GM21737 (cell line): ENCODE results near the gene JMJD1C.

Source experiments
- ATAC-seq: cut with Tn5 transposase; IDR thresholded peaks from one replicate; pipeline ENCODE4 v1.9.1; 2021; ENCODE audit warnings: mild to moderate bottlenecking, moderate library complexity; ENCODE audit not compliant: unreplicated experiment

The JMJD1C gene

DNA sequence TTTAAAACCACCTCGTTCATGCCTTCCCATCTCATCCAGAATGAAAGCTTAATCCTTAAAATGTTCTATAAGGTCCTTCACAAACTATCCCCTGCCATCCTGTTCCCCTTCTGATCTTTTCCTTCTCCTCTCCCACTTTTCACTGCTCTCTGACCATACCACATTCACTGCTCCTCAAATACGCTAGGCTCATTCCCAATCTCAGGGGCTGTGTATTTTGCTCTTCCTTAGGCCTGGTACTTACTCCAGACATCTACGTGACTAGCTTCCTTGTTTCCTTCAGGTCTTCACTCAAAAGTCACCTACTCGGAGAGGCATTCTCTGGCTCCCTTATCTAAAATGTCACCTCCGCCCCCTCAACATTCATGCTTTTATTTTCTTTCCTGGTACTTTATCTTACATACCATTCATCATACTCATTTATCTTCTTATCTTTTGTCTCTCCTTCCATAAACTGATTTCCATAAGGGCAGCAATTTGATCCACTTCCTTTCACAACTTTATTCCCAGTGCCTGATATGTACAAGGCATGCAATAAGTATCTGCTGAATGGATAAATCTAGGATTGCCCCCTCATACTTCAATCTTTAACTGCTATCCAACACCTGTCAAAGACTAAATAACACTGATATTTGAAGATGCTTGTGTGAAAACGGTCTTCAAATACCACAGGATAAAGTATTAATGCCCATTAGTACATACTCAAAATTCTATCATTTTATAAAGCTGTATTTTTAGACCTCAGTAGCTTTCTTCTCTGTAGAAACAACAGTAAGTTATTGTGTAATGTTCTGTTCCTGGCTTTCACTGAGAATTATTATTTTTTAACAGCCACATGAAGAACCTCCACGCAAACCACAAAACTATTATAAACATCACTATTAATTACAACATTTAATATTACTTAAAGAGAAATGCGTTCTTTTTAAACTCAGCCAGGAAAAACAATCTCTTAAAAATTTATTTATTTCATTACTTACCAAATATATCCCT lies 27.0 kb downstream of the JMJD1C start:
- no peak for ATAC-seq

DNA sequence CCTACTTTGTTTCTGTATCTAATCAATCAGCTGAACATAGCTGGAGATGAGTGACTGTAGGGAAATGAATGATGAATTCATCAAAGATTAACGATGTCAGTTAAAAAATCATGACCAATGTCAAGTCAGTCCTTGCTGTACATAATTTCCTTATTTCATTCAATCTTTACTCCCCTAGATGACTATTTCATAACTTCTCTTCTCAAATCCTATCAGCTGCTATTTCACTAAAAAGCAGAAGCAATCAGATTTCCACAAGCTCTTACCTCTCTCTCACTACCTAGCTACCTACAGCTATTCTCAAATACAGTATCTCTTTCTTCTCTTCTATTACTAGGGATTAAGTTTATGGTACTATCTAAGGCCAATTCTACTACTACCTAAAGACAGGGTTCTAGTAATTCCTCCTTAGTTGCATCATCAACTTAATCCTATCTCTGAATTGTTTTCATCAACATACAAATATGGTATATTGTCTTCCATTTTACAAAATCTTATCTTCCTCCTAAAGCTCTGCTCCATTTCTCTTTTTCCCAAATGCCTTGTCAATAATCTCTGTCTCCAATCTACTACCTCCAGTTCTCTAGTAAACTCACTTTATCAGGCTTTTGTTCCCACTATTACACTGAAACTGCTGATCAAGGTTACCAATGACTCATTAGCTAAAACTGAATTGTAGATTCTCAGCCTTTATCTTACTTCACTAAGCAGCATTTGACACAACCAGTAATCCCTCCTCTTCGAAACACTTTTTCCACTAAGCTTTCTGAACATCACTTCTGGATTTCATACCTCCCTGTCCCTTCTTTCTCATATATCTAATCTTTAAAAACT lies 28.4 kb downstream of the JMJD1C start:
- ATAC-seq = no peak

DNA sequence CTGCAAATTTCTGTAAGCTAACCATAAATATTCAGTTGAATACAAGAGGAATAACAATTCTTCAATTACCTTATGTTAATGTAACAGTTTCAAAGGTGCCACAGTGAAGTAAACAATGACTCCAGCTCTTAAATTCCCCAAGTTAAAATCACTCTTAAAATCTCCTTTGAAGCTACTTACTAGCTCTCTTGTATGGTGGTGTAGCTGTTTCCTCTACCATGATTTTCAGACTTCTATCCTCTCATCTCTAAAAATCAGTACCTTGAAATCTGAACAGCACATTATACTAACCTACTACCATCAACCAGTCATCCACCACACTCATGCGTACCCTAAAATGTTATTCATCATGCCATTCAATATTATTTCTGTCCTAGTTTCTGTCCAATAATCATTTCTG lies 29.6 kb downstream of the JMJD1C start:
- no peak for ATAC-seq

DNA sequence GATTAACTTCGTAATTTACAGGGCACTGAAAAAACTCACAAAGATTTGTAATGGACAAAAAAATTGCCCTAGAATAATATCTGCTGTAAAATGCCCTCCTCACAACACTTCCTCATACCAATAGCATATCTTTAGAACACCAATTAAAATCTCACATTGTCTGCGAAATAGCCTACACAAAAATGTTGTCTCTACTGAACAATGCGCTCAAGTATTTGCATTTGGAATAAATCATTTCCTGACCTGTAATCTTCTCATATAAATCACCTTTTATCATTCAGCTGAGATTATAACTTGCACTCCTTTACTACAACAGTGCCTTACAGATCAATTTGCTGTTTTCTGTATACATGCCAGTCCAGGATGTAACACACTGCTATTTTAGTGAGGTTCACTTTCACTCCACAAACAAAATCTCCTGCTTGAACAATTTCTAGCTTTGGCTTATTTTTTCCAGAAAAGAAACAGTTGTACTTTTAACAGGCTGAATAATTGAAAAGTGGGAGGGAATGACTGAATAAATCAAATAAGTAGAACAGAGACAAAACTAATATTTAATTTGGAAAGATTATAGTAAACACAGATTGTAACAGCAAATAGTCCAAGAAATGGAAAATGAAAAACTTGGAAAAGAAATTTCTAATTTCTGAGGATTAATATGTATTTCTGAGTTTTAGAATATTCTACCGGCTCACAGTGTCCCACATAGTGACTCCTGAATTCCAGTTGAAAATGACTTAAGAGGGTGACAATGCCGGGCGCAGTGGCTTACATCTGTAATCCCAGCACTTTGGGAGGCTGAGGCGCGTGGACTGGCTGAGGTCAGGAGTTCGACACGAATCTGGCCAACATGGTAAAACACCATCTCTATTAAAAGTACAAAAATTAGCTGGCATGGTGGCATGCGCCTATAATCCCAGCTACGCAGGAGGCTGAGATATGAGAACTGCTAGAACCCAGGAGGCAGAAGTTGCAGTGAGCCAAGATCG lies 30.6 kb downstream of the JMJD1C start:
- ATAC-seq = no peak

DNA sequence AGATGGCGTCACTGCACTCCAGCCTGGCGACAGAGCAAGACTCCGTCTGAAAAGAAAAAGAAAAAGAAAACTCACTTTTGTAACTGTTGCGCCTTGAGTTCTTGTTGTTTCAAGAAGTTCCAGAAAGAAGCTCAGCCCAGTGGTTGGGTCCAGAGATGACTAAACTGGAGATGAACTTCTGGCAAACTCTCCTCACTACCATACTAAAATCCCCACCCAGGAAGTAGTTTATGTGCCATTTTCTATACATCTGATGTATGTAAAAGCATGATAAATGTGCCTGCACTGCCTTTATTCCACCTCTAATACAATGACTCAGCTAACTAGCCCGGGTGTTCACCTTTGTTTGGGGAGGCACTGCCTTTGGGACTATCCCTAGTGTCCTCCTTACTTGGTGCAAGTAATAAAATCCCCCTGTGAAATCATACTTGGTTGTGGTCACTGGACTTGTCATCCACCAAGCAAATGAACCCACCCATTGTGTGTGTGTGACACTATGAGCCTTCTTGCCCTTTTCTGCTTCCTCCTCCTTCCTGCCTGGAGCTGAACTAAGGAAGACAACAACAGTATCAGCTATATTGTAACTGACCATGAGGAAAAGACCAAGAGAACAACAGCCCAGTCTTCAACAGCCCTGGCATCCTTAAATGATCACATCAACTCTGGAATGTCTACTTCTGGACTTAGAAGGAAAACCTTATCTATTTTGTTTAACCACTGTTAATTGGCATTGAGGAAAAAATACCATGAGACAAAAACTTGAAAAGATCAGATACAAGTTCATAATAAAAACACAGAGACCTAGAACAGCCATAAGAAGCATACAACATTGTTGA lies 33.6 kb downstream of the JMJD1C start:
- no peak for ATAC-seq

DNA sequence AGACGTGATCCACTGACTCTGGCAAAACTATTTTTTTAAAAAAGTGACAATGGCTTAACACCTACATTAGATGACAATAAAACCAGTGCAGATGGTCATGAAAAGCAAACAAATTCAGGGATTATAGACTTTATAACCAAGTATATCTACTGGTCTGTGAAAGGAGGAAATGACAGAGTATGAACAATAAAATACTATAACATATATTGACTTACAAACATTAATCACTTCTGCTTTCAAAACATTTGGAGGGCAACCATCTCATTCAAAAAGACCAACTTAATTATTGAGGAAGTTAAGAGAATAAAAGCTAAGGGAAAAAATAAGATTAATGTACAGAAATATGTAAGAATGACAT lies 34.8 kb downstream of the JMJD1C start:
- ATAC-seq = no peak

DNA sequence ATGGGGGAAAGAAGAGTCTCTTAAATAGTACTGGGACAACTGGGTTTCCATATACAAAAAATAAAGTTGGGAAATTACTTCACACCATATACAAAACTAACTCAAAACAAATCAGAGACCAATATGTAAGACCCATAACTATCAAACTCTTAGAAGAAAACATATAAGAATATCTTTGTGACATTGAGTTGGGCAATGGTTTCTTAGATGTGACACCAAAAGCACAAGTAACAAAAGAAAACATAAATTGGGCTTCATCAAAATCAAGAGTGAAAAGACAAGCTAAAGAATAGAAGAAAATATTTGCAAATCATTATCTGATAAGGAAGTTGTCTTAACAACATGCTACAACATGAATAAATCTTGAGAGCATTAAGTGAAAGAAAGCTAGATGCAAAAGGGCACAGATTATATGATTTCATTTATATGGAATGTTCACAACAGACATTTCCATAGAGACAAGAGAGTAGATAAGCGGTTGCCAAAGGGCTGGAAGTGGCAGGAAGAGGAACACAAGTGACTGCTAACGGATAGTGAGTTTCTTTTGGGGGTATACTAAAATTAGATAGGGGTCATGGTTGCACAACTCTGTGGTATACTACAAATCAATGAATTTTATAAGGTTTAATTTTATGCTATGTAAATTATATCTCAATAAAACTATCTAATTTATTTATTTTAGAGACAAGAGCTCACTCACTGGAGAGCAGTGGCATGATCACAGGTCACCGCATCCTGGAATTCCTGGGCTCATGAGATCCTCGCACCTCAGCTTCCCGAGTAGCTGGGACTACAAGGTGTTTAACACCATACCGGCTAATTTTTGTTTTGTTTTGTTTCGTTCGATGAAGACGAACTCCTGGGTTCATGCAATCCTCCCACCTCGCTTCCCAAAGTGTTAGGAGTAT lies 35.4 kb downstream of the JMJD1C start:
- ATAC-seq = no peak

DNA sequence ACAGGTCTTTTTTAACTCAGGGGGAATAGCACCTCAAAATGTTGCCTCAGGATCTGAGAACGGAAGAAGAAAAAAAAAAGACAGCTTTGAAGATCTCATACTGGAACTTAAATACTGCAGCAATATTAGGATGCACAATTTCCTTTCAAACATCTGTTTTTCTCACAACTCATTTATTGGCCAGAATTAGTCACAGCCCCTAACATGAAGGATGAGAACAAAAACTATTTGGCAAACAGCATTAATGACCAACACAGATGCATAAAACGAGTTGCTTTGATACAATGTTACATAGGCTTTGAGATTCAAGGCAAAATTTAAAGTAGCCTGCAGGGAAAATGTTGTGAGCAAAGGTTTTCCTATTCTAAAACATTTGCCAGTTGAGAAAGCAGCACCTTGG lies 36.5 kb downstream of the JMJD1C start:
- ATAC-seq = no peak

DNA sequence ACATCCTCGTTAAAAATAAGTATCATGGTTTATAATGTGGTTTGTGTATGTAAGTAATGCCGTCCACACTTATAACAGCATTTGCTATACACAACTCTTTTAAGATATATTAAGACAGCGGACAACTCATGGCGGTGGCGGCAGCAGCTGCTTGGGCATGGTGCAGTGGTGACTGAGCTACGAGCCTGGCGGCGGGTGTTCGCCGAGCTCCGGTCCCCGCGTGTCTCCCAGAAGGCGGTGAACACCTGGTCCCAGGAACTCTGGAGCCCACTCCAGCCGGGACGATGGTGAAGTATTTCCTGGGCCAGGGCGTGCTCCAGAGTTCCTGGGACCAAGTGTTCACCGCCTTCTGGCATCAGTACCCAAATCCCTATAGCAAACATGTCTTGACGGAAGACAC lies 38.8 kb downstream of the JMJD1C start:
- ATAC-seq = no peak

DNA sequence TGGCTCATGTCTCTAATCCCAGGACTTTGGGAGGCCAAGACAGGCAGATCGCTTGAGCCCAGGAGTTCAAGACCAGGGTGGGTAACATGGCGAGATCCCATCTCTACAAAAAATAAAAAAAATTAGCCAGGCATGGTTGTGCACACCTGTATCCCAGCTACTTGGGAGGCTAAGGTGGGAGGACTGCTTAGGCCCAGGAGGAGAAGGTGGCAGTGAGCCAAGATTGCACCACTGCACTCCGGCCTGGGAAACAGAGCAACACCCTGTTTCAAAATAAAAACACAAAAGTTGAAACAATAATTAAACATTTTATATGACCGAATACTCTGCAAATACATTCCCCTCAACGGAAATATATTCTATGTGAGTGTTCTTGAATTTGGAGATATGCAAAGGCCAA lies 40.3 kb downstream of the JMJD1C start:
- no peak for ATAC-seq

DNA sequence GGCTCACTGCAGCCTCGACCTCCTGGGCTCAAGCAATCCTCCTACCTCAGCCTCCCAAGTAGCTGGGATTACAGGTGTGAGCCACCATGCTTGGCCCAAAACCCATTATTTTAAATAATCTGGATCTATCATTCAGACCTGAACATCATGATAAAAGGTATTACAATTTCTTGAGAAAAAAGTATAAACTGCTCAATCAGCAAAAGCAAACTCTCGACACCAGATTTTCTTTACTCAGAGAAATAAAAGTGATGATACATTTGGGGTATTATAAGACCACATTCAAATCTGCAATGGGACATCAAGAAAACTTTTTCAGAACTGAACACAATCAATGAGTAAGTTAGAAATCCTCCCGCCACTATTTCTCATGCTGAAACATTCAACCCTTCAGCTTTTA lies 41.2 kb downstream of the JMJD1C start:
- ATAC-seq = no peak

DNA sequence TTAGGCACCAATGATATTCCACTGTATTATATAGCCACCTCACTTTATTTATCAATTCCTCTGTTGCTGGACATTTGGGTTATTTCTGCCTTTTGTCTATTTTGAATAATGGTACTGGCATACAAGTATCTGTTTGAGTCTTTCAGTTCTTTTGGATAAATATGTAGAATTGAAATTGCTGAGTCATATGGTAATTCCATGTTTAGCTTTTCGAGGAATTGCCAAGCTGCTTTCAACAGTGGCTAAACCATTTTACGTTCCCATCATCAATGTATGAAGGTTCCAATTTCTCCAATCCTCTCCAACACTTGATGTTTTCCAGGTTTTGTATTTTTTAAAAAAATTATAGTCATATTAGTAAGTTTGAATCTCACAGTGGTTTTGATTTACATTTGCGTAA lies 42.3 kb downstream of the JMJD1C start:
- ATAC-seq = no peak

DNA sequence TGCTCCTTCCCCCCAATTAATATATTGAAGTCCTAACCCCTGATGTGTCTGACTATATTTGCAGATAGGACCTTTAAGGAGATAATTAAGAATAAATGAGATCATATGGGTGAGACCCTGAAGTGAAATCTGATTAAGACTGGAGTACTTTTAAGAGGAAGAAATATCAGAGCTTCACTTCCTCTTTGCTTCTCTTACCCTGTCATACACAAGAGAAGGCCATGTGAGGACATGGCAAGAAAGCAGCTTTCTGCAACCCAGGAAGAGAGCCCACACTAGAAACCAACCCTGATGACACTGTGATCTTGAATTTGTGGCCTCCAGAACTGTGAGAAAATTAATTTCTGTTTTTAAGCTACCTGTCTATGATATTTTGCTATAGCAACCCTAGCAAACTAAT lies 44.2 kb downstream of the JMJD1C start:
- ATAC-seq = peak; percentile 96

DNA sequence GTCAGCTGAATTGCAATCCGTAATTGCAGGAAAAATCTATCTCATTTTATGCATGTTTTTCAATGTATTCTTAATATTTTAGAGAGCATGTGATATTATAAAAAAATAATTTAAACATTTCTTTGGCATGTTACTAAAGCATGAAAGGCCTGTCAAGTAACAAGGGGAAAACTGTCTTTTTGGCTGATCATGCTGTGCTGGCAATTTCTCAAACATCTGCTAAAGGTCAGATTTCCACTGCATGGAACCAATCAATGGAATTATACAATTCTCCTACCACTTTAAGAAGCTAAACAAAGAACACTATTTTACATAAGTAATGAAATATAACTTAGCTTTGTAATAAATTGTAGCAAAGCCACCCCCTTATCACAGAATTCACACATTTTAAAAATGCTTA lies 49.4 kb downstream of the JMJD1C start:
- no peak for ATAC-seq

DNA sequence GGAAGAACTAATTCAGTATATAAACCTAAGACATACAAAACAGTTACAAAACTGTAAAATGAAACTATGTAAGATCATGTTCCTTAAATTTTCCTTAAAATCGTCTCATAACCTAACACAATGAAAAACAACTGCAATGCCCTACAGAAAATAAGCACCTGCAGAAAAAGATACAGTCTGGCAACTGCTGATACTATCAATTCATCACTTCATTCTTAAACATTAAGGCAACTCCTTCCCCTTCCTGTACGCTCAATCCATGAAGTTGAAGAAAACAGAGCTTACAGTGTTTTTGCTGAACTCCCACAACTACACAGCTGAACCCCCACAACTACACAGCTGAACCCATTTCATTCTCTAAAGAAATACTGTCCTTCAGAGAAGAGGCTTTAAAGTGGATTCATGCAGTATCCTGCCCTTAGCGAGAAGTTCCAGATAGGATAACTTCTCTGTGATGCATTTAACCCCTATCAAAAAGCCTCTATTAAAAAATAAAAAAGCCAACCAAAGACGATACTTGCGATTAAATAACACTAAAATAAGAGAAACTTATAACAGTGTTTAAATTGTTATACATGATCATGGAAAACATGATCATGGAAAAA lies 50.0 kb downstream of the JMJD1C start:
- ATAC-seq = no peak

DNA sequence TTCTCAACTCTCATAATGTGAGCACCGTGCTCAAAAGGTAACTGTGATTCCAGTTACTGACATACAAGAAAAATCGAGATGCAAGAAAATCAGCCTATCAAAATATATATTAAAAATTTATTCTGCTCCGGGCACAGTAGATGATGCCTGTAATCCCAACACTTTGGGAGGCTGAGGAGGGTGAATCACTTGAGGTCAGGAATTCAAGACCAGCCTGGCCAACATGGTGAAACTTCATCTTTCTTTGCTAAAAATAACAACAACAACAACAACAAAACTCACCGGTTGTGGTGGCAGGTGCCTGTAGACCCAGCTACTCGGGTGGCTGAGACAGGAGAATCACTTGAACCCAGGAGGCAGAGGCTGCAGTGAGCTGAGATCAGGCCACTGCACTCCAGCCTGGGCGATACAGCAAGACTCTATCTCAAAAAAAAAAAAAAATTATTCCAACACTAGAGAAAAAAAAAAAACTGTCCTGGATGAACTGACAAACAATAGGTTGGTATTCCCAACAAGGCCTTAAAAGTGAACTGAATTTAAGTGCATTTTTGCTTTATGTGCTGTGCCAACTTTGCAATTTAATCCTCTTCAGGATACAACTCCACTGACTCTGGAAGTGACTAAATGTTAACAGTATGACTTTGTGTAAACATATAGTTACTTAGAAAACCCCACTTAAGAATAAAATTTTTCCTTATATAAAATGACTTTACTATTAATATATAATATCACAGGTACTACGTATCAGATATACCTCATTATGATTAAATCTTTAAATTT lies 51.1 kb downstream of the JMJD1C start:
- no peak for ATAC-seq

DNA sequence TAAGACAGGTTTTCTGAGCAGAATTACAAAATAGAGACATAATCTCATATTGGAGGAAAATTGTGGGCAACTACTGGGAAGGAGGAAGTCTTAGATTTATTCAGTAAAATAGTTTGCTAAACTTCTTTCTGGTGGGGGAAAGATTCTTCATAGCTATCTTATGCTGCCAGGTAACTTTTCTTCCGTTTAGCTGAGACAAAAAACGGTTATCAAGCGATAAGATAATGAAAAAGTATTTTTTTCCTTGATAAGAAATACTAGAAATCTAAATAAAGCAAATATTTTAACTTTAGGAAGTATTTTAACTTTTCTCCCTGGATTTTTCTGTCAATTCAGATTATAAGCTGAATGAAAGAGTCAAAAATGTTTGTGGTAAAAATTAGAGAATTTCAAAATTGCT lies 52.3 kb downstream of the JMJD1C start:
- no peak for ATAC-seq

DNA sequence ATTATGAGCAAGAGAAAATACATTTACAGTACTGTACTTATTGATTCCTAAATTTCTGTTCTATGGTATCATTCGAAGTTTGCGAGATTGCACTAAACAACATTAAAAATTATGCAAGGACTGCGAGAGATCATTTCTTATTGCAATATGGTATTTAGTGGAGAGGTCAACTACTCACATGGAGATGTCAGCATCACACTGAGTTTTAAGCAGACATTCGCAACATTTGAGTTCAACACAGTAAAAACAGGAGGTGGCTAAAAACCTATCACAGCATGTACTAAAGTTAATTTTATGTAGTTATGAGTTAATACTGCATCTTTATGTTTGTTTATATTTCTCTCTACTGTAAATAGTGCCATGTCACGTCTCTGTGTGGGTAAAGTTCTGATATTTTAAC lies 53.5 kb downstream of the JMJD1C start:
- no peak for ATAC-seq
